ENCODE results near the gene OR14J1.
"Not testable (repeated sequence)": the region's sequence is repeated elsewhere in the genome, so short reads cannot be mapped to it uniquely, and the experiment has no call there.

The OR14J1 gene, protein sequence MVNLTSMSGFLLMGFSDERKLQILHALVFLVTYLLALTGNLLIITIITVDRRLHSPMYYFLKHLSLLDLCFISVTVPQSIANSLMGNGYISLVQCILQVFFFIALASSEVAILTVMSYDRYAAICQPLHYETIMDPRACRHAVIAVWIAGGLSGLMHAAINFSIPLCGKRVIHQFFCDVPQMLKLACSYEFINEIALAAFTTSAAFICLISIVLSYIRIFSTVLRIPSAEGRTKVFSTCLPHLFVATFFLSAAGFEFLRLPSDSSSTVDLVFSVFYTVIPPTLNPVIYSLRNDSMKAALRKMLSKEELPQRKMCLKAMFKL

GRCh38 chr6:29301316-29301715 lies at the start of gene OR14J1:
Gene OR14J1, plus strand, starts transcription at chr6:29301701. Its CDS starts 4,989 bp downstream, at chr6:29306690.
- Histone ChIP-seq H3K27me3 (ENCODE audit: control insufficient read depth, insufficient read depth, low read length) (no peaks in the 10 kb centered on the region), H3K4me1 (ENCODE audit: control insufficient read depth, insufficient read depth, low read length) (no peaks in the 10 kb centered on the region), H3K27ac (ENCODE audit: low read depth, low read length) (no peak within 1 kb of the TSS), H3K4me3 (ENCODE audit: low read length) (no peak within 1 kb of the TSS), H3K9ac (ENCODE audit: low read length) (no peak within 1 kb of the TSS), H3K36me3 (ENCODE audit: control insufficient read depth, insufficient read depth, low read length) (no peaks in the 10 kb centered on the region)

DNA sequence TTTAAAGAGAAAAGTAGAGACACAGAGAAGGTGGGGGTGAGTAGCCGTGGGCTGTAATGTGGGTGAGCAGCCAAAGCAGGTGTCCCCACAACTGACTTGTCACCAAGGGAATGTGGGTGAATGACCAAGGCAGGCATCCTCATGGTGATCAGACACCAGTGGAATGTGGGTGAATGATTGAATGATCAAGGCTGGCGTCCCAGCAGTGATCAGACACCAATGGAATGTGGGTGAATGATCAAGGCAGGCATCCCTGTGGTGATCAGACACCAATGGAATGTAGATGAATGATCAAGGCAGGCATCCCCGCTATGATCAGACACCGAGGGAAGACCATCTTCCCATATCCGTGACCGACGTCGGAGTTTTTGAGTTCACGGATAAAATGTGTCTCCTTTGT lies 49.8 kb upstream of the OR14J1 start:
- no peak overlapping the region for H3K27ac ChIP-seq (ENCODE audit: low read depth, low read length)
- H3K4me3 ChIP-seq (ENCODE audit: low read length): no peak overlapping the region
- no peaks in the 10 kb centered on the region for H3K36me3 ChIP-seq (ENCODE audit: control insufficient read depth, insufficient read depth, low read length)
- H3K4me1 ChIP-seq (ENCODE audit: control insufficient read depth, insufficient read depth, low read length): no peaks in the 10 kb centered on the region
- H3K27me3 ChIP-seq (ENCODE audit: control insufficient read depth, insufficient read depth, low read length): no peaks in the 10 kb centered on the region
- no peak overlapping the region for H3K9ac ChIP-seq (ENCODE audit: low read length)

DNA sequence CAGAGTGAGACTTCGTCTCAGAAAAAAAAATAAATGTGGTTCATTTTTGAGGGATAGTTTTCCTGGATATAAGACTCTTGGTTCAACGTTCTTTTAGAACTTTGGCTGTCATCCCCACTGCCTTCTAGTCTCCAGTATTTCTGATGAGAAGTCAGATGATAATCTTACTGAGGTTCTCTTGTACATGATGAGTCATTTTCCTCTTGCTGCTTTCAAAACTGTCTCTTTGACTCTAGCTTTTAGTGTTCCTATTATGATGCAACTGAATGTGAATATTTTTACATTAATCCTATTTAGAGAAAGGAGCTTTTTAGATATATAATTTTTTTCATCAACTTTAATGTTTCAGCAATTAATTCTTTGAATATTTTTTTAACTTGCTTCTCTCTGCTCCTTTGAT lies 46.0 kb upstream of the OR14J1 start:
- H3K4me3 ChIP-seq (ENCODE audit: low read length): no peak overlapping the region
- no peak overlapping the region for H3K9ac ChIP-seq (ENCODE audit: low read length)
- no peaks in the 10 kb centered on the region for H3K36me3 ChIP-seq (ENCODE audit: control insufficient read depth, insufficient read depth, low read length)
- H3K27ac ChIP-seq (ENCODE audit: low read depth, low read length): no peak overlapping the region
- H3K27me3 ChIP-seq (ENCODE audit: control insufficient read depth, insufficient read depth, low read length): no peaks in the 10 kb centered on the region
- no peaks in the 10 kb centered on the region for H3K4me1 ChIP-seq (ENCODE audit: control insufficient read depth, insufficient read depth, low read length)

DNA sequence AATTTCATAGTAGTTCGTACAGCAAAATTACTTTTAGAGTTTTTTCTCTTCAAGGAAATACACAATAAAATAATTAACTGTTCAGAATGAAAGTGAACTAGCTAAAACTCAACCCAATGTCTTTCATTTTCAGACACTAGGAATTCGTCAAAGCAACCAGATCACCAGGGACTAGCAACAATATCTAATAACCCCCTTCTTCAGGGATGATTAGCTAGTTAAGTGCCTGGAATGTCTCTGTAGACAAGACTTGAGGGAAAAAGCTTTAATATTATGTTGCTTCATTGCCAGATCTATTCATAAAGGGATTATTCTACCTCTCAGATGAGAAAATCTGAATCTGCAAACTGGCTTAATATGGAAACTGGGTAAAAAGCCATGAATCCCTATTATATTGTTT lies 41.8 kb upstream of the OR14J1 start:
- Histone ChIP-seq H3K4me3 (ENCODE audit: low read length) (no peak overlapping the region), H3K36me3 (ENCODE audit: control insufficient read depth, insufficient read depth, low read length) (no peaks in the 10 kb centered on the region), H3K4me1 (ENCODE audit: control insufficient read depth, insufficient read depth, low read length) (no peaks in the 10 kb centered on the region), H3K27ac (ENCODE audit: low read depth, low read length) (no peak overlapping the region), H3K27me3 (ENCODE audit: control insufficient read depth, insufficient read depth, low read length) (no peaks in the 10 kb centered on the region), H3K9ac (ENCODE audit: low read length) (no peak overlapping the region)

- no peaks in the 10 kb centered on the region for H3K27me3 ChIP-seq (ENCODE audit: control insufficient read depth, insufficient read depth, low read length)
- no peak overlapping the region for H3K27ac ChIP-seq (ENCODE audit: low read depth, low read length)
- H3K4me3 ChIP-seq (ENCODE audit: low read length): no peak overlapping the region
- H3K4me1 ChIP-seq (ENCODE audit: control insufficient read depth, insufficient read depth, low read length): no peaks in the 10 kb centered on the region
- no peak overlapping the region for H3K9ac ChIP-seq (ENCODE audit: low read length)
- H3K36me3 ChIP-seq (ENCODE audit: control insufficient read depth, insufficient read depth, low read length): no peaks in the 10 kb centered on the region
Measured at GRCh38 chr6:29263001-29263400, 38.5 kb upstream of the OR14J1 start.

DNA sequence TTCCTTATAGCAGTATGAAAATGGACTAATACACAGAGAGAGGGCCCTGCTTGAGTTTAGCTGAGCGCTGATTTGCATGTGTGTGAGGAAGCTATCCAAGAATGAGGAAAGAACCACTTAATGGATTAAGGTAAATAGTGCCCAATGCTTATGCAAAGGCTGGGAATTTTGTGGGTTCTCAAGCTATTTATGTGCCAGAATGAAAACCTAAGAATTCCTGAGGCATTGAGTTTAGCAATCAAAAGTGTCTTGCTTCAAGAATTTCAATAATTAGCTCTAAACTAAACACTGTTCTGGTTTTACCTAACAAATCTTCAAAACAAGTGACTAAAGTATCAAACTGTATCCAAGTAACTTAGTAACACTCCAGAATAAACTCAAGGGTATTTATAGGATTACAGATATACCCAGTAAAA lies 7.0 kb upstream of the OR14J1 start:
- Histone ChIP-seq H3K36me3 (ENCODE audit: control insufficient read depth, insufficient read depth, low read length) (no peaks in the 10 kb centered on the region), H3K27ac (ENCODE audit: low read depth, low read length) (no peak overlapping the region), H3K27me3 (ENCODE audit: control insufficient read depth, insufficient read depth, low read length) (no peaks in the 10 kb centered on the region), H3K4me3 (ENCODE audit: low read length) (no peak overlapping the region), H3K9ac (ENCODE audit: low read length) (no peak overlapping the region), H3K4me1 (ENCODE audit: control insufficient read depth, insufficient read depth, low read length) (no peaks in the 10 kb centered on the region)

DNA sequence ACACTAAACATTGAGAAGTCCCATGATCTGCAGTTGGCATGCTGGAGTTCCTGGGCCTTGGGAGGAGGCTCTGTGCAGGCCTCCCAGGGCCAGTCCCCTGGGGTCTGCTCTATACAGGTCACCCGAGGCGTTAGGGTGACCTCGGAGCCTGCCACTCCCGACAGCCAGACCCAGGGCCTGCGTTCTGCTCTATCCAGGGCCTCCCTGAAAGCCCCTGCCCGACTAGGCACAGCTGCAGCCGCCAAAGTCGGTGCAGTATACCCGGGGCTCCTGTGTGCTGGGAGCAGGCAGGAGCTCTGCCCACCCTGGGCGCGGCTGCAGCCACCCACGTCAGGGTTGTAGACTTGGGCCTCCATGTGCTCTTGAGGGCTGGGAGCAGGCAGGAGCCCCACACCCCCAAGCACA lies 6.3 kb upstream of the OR14J1 start:
- Histone ChIP-seq H3K27ac (ENCODE audit: low read depth, low read length) (no peak overlapping the region), H3K4me3 (ENCODE audit: low read length) (no peak overlapping the region)

GRCh38 chr6:29295623-29296022 lies 5.9 kb upstream of the OR14J1 start:
- no peaks in the 10 kb centered on the region for H3K4me1 ChIP-seq (ENCODE audit: control insufficient read depth, insufficient read depth, low read length)
- H3K27me3 ChIP-seq (ENCODE audit: control insufficient read depth, insufficient read depth, low read length): no peaks in the 10 kb centered on the region
- H3K36me3 ChIP-seq (ENCODE audit: control insufficient read depth, insufficient read depth, low read length): no peaks in the 10 kb centered on the region
- H3K27ac ChIP-seq (ENCODE audit: low read depth, low read length): no peak overlapping the region
- H3K4me3 ChIP-seq (ENCODE audit: low read length): no peak overlapping the region
- no peak overlapping the region for H3K9ac ChIP-seq (ENCODE audit: low read length)

More for the DNA sequence above, 6.3 kb upstream of the OR14J1 start:
- no peak overlapping the region for H3K9ac ChIP-seq (ENCODE audit: low read length)
- H3K36me3 ChIP-seq (ENCODE audit: control insufficient read depth, insufficient read depth, low read length): no peaks in the 10 kb centered on the region
- H3K27me3 ChIP-seq (ENCODE audit: control insufficient read depth, insufficient read depth, low read length): no peaks in the 10 kb centered on the region
- H3K4me1 ChIP-seq (ENCODE audit: control insufficient read depth, insufficient read depth, low read length): no peaks in the 10 kb centered on the region

GRCh38 chr6:29319931-29320330 lies 18.4 kb downstream of the OR14J1 start:
- Histone ChIP-seq H3K4me1 (ENCODE audit: control insufficient read depth, insufficient read depth, low read length) (no peaks in the 10 kb centered on the region), H3K4me3 (ENCODE audit: low read length) (no peak overlapping the region), H3K27me3 (ENCODE audit: control insufficient read depth, insufficient read depth, low read length) (no peaks in the 10 kb centered on the region), H3K9ac (ENCODE audit: low read length) (no peak overlapping the region), H3K36me3 (ENCODE audit: control insufficient read depth, insufficient read depth, low read length) (no peaks in the 10 kb centered on the region), H3K27ac (ENCODE audit: low read depth, low read length) (no peak overlapping the region)

DNA sequence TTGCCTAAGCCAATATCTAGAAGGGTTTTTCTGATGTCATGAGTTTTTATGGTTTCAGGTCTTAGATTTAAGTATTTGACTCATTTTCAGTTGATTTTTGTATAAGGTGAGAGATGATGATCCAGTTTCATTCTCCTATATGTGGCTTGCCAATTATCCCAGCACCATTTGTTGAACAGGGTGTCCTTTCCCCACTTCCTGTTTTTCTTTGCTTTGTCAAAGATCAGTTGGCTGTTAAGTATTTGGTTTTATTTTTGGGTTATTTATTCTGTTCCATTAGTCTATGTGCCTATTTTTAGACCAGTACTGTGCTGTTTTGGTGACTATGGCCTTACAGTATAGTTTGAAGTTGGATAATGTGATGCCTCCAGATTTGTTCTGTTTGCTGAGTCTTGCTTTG lies 21.8 kb downstream of the OR14J1 start:
- H3K9ac ChIP-seq (ENCODE audit: low read length); H3K27me3 ChIP-seq (ENCODE audit: control insufficient read depth, insufficient read depth, low read length); H3K27ac ChIP-seq (ENCODE audit: low read depth, low read length); H3K36me3 ChIP-seq (ENCODE audit: control insufficient read depth, insufficient read depth, low read length); H3K4me1 ChIP-seq (ENCODE audit: control insufficient read depth, insufficient read depth, low read length); H3K4me3 ChIP-seq (ENCODE audit: low read length): not testable (repeated sequence)

- Histone ChIP-seq H3K4me1 (ENCODE audit: control insufficient read depth, insufficient read depth, low read length) (no peaks in the 10 kb centered on the region), H3K27ac (ENCODE audit: low read depth, low read length) (no peak overlapping the region), H3K27me3 (ENCODE audit: control insufficient read depth, insufficient read depth, low read length) (no peaks in the 10 kb centered on the region), H3K36me3 (ENCODE audit: control insufficient read depth, insufficient read depth, low read length) (no peaks in the 10 kb centered on the region), H3K9ac (ENCODE audit: low read length) (no peak overlapping the region), H3K4me3 (ENCODE audit: low read length) (no peak overlapping the region)
Measured at GRCh38 chr6:29325777-29326176, 24.3 kb downstream of the OR14J1 start.

DNA sequence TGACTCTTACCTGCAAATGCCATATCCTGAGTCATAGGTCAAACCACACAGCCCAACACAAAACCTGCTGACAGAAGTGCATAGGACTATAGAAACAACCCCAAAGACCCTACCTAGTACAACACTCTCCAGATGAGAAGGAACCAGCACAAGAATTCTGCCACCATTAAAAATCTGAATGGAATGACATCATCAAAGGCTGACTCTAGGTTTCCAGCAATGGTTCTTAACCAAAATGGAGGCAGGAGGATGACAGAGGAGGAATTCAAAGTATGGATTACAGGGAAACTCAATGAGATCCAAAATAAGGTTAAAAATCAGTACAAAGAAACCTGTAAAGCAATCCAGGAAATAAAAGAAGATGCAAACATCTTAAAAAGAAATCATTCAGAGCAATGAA lies 31.2 kb downstream of the OR14J1 start:
- no peak overlapping the region for H3K27ac ChIP-seq (ENCODE audit: low read depth, low read length)
- no peaks in the 10 kb centered on the region for H3K4me1 ChIP-seq (ENCODE audit: control insufficient read depth, insufficient read depth, low read length)
- H3K4me3 ChIP-seq (ENCODE audit: low read length): no peak overlapping the region
- no peaks in the 10 kb centered on the region for H3K27me3 ChIP-seq (ENCODE audit: control insufficient read depth, insufficient read depth, low read length)
- no peak overlapping the region for H3K9ac ChIP-seq (ENCODE audit: low read length)
- H3K36me3 ChIP-seq (ENCODE audit: control insufficient read depth, insufficient read depth, low read length): no peaks in the 10 kb centered on the region

DNA sequence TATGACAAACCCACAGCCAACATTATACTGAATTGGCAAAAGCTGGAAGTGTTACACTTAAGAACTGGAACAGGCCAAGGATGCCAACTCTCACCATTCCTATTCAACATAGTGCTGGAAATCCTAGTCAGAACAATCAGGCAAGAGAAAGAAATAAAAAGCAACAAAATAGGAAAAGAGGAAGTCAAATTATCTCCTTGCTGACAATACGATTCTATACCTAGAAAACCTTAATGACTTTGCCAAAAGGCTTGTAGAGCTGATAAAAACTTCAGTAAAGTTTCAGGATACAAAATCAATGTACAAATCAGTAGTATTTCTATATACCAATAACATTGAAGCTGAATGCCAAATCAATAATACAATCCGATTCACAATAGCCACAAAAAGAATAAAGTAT lies 34.8 kb downstream of the OR14J1 start:
- Histone ChIP-seq H3K4me1 (ENCODE audit: control insufficient read depth, insufficient read depth, low read length) (no peaks in the 10 kb centered on the region), H3K36me3 (ENCODE audit: control insufficient read depth, insufficient read depth, low read length) (no peaks in the 10 kb centered on the region), H3K9ac (ENCODE audit: low read length) (no peak overlapping the region), H3K27me3 (ENCODE audit: control insufficient read depth, insufficient read depth, low read length) (no peaks in the 10 kb centered on the region), H3K27ac (ENCODE audit: low read depth, low read length) (no peak overlapping the region), H3K4me3 (ENCODE audit: low read length) (no peak overlapping the region)
